Lower lobe of right lung (tissue), 2 donors: Measurements from ENCODE around the gene MISP3. TPM values are rescaled to one million over a fixed set of nuclear protein-coding genes. Genes with fewer than 3 reads are reported as not detected.

Experiments used
- ATAC-seq, 2 donors: fragments of 200-7000 bp; cut with Tn5 transposase; one replicate each; pipeline ENCODE4 v1.9.1; 2020 to 2022; ENCODE audit warnings: mild to moderate bottlenecking in 2 of 2, moderate library complexity in 2 of 2
- DNase-seq: peaks from one replicate; pipeline ENCODE4 v3.0.0-alpha.2; 2020
- H3K27ac ChIP-seq: fragments of 200-600 bp; one replicate; pipeline ENCODE4 v1.8.0; 2022
- H3K27me3 ChIP-seq: fragments of 200-600 bp; one replicate; pipeline ENCODE4 v1.8.0; 2022; ENCODE audit warnings: low read depth
- H3K36me3 ChIP-seq: fragments of 200-600 bp; one replicate; pipeline ENCODE4 v1.8.0; 2022; ENCODE audit warnings: mild to moderate bottlenecking
- H3K4me1 ChIP-seq: fragments of 200-600 bp; one replicate; pipeline ENCODE4 v1.8.0; 2022
- H3K4me3 ChIP-seq: fragments of 200-600 bp; one replicate; pipeline ENCODE4 v1.8.0; 2022; ENCODE audit warnings: mild to moderate bottlenecking
- H3K9me3 ChIP-seq: fragments of 200-600 bp; one replicate; pipeline ENCODE4 v1.8.0; 2022
- intact Hi-C: fragments of 100-400 bp; cut with DNase I; formaldehyde crosslinking; loops from one replicate; pipeline ENCODE4 v1.11.0; 2022
- total RNA-seq: library from RNA; stranded (reverse); fragmentation: NEBNext Ultra II Directional; extraction: Animal tissue kit (Norgen Biotek cat#: 25700); gene quantifications from one replicate; pipeline ENCODE4 v1.2.1, GENCODE V29; 2021
- TF ChIP-seq, protein P1 (sequence below): fragments of 200-600 bp; IDR thresholded peaks from one replicate; pipeline ENCODE4 v1.8.0; 2022; ENCODE audit warnings: antibody characterized with exemption, mild to moderate bottlenecking
- donor health status: DM: no; HTN: yes; CAD: no; lungs with severe emphysema.

The MISP3 gene
- total RNA-seq, 1 donor from 2014 or later = 7.1 TPM

DNA sequence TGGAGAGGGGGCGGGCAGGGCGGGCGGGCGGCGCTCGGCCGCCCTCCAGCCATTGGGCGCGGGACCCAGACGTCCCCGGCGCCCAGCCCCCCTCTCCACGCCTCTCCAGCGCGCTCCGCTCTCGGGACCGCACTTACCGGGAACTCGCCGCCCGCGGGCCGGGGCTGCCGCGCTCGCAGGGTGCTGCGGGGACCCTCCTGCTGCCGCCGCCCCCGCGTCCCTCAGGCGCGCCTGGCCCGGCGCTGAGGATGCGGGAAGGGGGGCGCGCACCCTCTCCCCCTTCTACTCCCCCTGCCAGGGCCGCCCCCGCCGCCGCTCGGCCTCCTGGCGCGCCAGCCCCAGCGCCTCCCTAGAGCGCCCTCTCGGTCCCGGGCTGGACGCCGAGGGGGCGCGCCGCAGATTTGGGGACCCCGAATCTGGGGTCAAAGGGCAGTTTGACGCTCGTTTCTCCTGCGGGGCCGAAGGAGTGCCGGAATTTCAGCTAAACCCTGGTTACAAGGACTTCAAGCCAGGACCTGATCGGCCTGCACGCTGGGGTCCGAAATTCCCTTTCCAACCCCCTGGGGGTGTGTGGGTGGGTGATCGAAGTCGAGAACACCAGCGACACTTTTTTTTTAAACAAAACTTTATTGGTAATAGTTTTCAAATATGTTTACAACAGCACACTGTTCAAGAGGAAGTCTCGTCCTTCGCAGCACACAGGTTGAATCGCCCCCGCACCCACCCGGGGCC, 18.7 kb downstream of the MISP3 start:
- peak overlapping the region; percentile 91 for H3K27ac ChIP-seq

DNA sequence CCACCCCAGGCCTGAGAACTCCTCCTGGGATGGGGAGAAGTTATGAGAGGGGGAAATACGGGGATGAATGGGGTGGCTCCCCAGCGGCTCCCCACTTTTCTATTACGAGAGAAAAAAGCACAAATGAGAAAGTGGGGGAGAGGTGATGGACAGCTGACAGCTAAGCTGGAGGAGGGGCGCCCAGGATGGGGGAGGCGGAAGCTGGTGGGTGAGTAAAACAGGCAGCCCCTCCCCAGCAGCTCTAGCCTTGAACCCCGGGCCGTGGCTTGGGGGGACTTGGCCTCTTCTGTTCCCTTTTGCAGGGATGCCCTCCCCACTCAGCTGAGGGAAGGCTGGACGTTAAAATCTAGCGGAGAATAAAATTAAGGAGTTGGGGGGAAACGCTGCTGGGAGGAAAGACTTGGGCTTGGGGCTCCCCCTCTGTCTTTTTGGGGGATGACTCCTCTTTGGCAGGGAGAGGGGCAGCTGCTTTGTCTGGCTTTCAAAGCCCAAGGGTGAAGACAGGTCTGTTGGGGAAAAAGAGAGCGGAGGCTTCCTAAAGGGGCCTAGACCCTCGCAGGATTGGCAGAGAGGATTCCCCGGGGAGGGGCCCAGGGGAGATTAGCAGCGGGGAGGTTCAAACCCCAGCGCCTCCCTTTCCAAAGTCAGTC, 19.4 kb downstream of the MISP3 start:
- no peak for ATAC-seq

More for the DNA sequence above, 18.7 kb downstream of the MISP3 start:
- TF ChIP-seq, protein P1, sequence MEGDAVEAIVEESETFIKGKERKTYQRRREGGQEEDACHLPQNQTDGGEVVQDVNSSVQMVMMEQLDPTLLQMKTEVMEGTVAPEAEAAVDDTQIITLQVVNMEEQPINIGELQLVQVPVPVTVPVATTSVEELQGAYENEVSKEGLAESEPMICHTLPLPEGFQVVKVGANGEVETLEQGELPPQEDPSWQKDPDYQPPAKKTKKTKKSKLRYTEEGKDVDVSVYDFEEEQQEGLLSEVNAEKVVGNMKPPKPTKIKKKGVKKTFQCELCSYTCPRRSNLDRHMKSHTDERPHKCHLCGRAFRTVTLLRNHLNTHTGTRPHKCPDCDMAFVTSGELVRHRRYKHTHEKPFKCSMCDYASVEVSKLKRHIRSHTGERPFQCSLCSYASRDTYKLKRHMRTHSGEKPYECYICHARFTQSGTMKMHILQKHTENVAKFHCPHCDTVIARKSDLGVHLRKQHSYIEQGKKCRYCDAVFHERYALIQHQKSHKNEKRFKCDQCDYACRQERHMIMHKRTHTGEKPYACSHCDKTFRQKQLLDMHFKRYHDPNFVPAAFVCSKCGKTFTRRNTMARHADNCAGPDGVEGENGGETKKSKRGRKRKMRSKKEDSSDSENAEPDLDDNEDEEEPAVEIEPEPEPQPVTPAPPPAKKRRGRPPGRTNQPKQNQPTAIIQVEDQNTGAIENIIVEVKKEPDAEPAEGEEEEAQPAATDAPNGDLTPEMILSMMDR = peak; percentile 15
- ATAC-seq (peak; percentile 92 to 93), DNase-seq (peak; percentile 60)
- peaks cover 16% of the 10 kb centered on the region for H3K4me1 ChIP-seq
- peaks cover 4% of the 10 kb centered on the region for H3K9me3 ChIP-seq
- peaks cover 13% of the 10 kb centered on the region for H3K36me3 ChIP-seq
- peak overlapping the region; percentile 88 for H3K4me3 ChIP-seq
- intact Hi-C loops = no loop called here
- H3K27me3 ChIP-seq = no peaks in the 10 kb centered on the region

DNA sequence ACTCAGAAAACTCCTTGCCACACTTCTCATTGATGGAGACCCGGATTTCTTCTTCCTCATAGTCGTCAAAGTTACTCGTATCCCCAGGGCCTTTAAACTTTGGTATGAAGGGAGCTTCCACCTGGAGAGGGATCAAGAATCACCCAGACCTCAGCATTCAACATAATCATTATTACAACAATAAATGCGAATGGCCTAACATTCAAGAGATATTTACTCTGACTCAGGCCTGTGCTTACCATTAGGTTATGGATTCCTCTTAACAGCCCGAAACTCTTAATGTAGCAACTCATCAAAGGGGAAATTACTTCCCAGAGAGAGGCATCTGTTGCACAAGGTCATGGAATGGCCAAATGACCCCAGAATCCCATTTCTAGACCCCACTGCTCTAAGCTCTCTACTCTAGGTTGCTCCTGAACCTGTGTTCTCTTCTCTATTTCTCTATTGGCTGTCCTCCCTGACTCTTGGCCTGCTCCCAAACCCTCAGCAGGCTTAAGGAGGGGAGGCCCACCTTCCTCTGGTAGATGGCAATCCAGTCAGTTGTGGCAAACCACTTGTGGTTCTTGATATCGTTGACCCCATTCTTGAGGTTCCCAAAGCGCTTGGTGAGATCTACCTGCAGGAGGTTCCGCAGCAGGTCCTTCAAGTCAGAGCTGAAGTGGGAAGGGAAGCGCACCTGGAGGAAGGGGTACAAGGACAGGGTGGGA, 20.7 kb downstream of the MISP3 start:
- Histone ChIP-seq H3K4me1 (peaks cover 16% of the 10 kb centered on the region), H3K4me3 (no peak overlapping the region), H3K36me3 (peaks cover 29% of the 10 kb centered on the region), H3K9me3 (peaks cover 4% of the 10 kb centered on the region), H3K27me3 (no peaks in the 10 kb centered on the region), H3K27ac (no peak overlapping the region)
- ATAC-seq = no peak
- TF ChIP-seq, protein P1 = no peak
- DNase-seq = no peak
- intact Hi-C loops = no loop called here

More for the DNA sequence above, 19.4 kb downstream of the MISP3 start:
- H3K27me3 ChIP-seq = no peaks in the 10 kb centered on the region
- H3K4me3 ChIP-seq = peak overlapping the region; percentile 88
- peaks cover 20% of the 10 kb centered on the region for H3K36me3 ChIP-seq
- peaks cover 4% of the 10 kb centered on the region for H3K9me3 ChIP-seq
- TF ChIP-seq, protein P1 = no peak
- peaks cover 16% of the 10 kb centered on the region for H3K4me1 ChIP-seq
- intact Hi-C loops = no loop called here
- no peak for DNase-seq
- H3K27ac ChIP-seq = peak overlapping the region; percentile 91

DNA sequence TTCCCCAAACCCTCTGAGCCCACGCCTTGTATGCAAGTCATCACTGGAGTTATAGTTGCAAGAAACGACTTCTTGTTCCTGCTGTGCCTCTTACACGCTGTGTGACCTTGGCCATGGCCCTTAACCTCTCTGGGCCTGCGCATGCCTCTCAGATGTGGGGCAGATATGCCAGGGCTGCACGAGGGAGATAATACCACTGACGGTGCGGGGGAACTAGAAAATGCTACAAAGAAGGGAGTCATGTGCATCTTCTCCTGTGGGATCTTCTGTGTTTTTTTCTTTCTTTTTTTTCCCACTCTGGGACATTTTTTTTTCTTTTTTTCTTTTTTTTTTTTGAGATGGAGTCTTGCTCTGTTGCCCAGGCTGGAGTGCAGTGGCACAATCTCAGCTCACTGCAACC, 22.3 kb downstream of the MISP3 start:
- ATAC-seq (no peak), DNase-seq (no peak)
- peaks cover 36% of the 10 kb centered on the region for H3K36me3 ChIP-seq
- H3K4me3 ChIP-seq = no peak overlapping the region
- no peak overlapping the region for H3K27ac ChIP-seq
- intact Hi-C loops = no loop called here
- peaks cover 9% of the 10 kb centered on the region for H3K4me1 ChIP-seq
- peaks cover 4% of the 10 kb centered on the region for H3K9me3 ChIP-seq
- no peaks in the 10 kb centered on the region for H3K27me3 ChIP-seq
- TF ChIP-seq, protein P1 = no peak

DNA sequence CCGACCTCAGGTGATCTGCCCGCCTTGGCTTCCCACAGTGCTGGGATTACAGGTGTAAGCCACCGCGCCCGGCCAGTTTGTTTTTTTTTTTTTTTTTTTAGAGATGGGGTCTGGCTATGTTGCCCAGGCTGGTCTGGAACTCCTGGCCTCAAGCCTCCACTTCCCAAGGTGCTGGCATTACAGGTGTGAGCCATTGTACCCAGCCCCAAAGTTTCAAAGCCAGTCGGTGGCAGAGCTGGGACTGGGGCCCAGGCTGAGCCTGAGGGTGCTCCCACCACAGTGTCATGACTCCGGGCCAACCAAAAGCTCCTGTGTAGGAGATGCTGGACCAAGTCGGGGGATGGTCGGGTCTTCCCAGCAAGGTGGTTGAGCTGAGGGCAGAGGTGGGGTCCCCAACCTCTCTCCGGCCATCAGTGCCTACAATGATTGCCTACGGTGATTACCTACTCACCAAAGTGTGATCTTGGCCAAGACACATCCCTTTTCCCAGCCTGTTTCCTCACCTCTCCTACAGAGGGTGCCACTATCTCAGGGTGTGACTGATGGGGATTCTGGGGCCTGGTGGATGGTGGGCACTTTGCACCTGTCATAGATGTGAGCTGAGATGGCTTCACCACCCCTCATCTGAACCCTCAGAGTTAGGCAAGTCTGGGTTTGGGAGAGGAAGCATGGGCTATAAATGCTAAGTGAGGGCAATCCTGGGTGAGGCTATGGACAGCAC, 23.8 kb downstream of the MISP3 start:
- Histone ChIP-seq H3K27ac (no peak overlapping the region), H3K36me3 (peaks cover 52% of the 10 kb centered on the region), H3K4me3 (no peak overlapping the region), H3K9me3 (peaks cover 4% of the 10 kb centered on the region), H3K27me3 (no peaks in the 10 kb centered on the region), H3K4me1 (peaks cover 8% of the 10 kb centered on the region)
- DNase-seq = no peak
- TF ChIP-seq, protein P1 = no peak
- ATAC-seq = no peak
- intact Hi-C loops = no loop called here
